Measurements from ENCODE around the gene AHNAK.
A peak's percentile ranks its signal among the peaks of the same experiment; 100 is the strongest.

- TF ChIP-seq CTCF (IDR thresholded peaks at IDR 0.05) (peak in 1 of 7 experiments; percentile 13), POLR2A (IDR thresholded peaks at IDR 0.05) (no peak)
Observed at GRCh38 chr11:62432695-62433094, 113.9 kb downstream of the AHNAK start.
